Activated CD8-positive, alpha-beta T cell treated with anti-CD3 and anti-CD28 coated beads, Interleukin-2, amount 10 ng/mL, durations not matched to agents 7 days and 5 days (primary cell): ENCODE data around the gene TCEA2. TPM values are rescaled to one million over a fixed set of nuclear protein-coding genes. Genes with fewer than 3 reads are reported as not detected.

Source experiments
- ATAC-seq: fragments of 150-1000 bp; cut with Tn5 transposase; one replicate; pipeline ENCODE4 v1.10.0; 2021; ENCODE audit warnings: moderate library complexity
- CTCF ChIA-PET: fragments of 350-600 bp; sonication (Branson Sonifier 250); formaldehyde crosslinking; loops from one replicate; lab custom pipeline; 2021; ENCODE audit warnings: antibody characterized with exemption; lab: Charles Lee
- POLR2A ChIA-PET: fragments of 350-600 bp; sonication (Branson Sonifier 250); formaldehyde crosslinking; loops from one replicate; lab custom pipeline; 2021; ENCODE audit warnings: antibody characterized with exemption; lab: Charles Lee
- DNase-seq: peaks from one replicate; pipeline ENCODE4 v3.0.0-alpha.2; 2020
- H3K27ac Mint-ChIP-seq: one replicate; pipeline ENCODE4 v1.8.0; 2021; ENCODE audit warnings: mild to moderate bottlenecking, mixed read lengths
- H3K27me3 Mint-ChIP-seq: one replicate; pipeline ENCODE4 v1.8.0; 2021; ENCODE audit warnings: low read depth, mixed read lengths
- H3K36me3 Mint-ChIP-seq: one replicate; pipeline ENCODE4 v1.8.0; 2021; ENCODE audit warnings: low read depth, mixed read lengths
- H3K4me1 Mint-ChIP-seq: one replicate; pipeline ENCODE4 v1.8.0; 2021; ENCODE audit warnings: low read depth, mixed read lengths
- H3K4me3 Mint-ChIP-seq: one replicate; pipeline ENCODE4 v1.8.0; 2021; ENCODE audit warnings: mild to moderate bottlenecking, mixed read lengths
- H3K9me3 Mint-ChIP-seq: one replicate; pipeline ENCODE4 v1.8.0; 2022; ENCODE audit warnings: mixed read lengths; ENCODE audit not compliant: insufficient read depth
- total RNA-seq, 2 experiments: library from RNA; stranded (reverse); gene quantifications; one replicate each; pipeline ENCODE4 v1.2.3, GENCODE V29; 2021

Gene TCEA2
- total RNA-seq, 2 experiments from 2014 or later, result 49.6 to 55.3 TPM

GRCh38 chr20:64058536-64058935 lies 4.5 kb upstream of the TCEA2 start:
- Mint-ChIP-seq H3K4me3 (peak overlapping the region; percentile 75), H3K27ac (peak overlapping the region; percentile 25), H3K27me3 (no peaks in the 10 kb centered on the region), H3K4me1 (peaks cover 41% of the 10 kb centered on the region), H3K36me3 (no peaks in the 10 kb centered on the region), H3K9me3 (no peaks in the 10 kb centered on the region)
- POLR2A ChIA-PET, result no interaction called here
- no peak for DNase-seq
- CTCF ChIA-PET, result interaction anchor here (1.3 to 3.5 kb wide), 4 partner anchors 14 to 78 kb away, joined by 3 to 24 read pairs (median 14); partner anchors contain the start of genes PRPF6 and SAMD10
- ATAC-seq, result no peak

- no peaks in the 10 kb centered on the region for H3K27me3 Mint-ChIP-seq
- POLR2A ChIA-PET, result interaction anchor here (1.0 to 1.2 kb wide), 3 partner anchors 9 to 198 kb away, joined by 3 read pairs; no protein-coding TSS in a partner anchor
- H3K9me3 Mint-ChIP-seq, result no peaks in the 10 kb centered on the region
- no peak for DNase-seq
- CTCF ChIA-PET, result interaction anchor here (1.0 to 3.8 kb wide), 4 partner anchors 9 to 524 kb away, joined by 3 to 20 read pairs (median 4); no protein-coding TSS in a partner anchor
- peak overlapping the region; percentile 14 for H3K27ac Mint-ChIP-seq
- ATAC-seq, result no peak
- peaks cover 57% of the 10 kb centered on the region for H3K4me1 Mint-ChIP-seq
- peak overlapping the region; percentile 85 for H3K4me3 Mint-ChIP-seq
- H3K36me3 Mint-ChIP-seq, result no peaks in the 10 kb centered on the region
Observed at GRCh38 chr20:64062276-64062595, 762 bp upstream of the TCEA2 start.

- peak overlapping the region; percentile 85 for H3K4me3 Mint-ChIP-seq
- no peak for ATAC-seq
- no peaks in the 10 kb centered on the region for H3K27me3 Mint-ChIP-seq
- peaks cover 58% of the 10 kb centered on the region for H3K4me1 Mint-ChIP-seq
- peak overlapping the region; percentile 86 for H3K27ac Mint-ChIP-seq
- no peaks in the 10 kb centered on the region for H3K36me3 Mint-ChIP-seq
- POLR2A ChIA-PET, result interaction anchor here (0.6 to 1.0 kb wide), 5 partner anchors 24 to 356 kb away, joined by 3 to 5 read pairs (median 3); partner anchors contain the start of genes ARFRP1 and ZGPAT
- DNase-seq, result no peak
- CTCF ChIA-PET, result interaction anchor here (0.7 to 3.8 kb wide), 6 partner anchors 10 to 526 kb away, joined by 3 to 20 read pairs (median 4); partner anchors contain the start of genes PRPF6 and SAMD10
- no peaks in the 10 kb centered on the region for H3K9me3 Mint-ChIP-seq
Observed at GRCh38 chr20:64063389-64064144, 569 bp downstream of the TCEA2 start.

- Mint-ChIP-seq H3K4me3 (peak overlapping the region; percentile 85), H3K27ac (peak overlapping the region; percentile 86), H3K36me3 (no peaks in the 10 kb centered on the region), H3K4me1 (peaks cover 61% of the 10 kb centered on the region), H3K27me3 (no peaks in the 10 kb centered on the region), H3K9me3 (no peaks in the 10 kb centered on the region)
- ChIA-PET POLR2A (interaction anchor here (0.6 to 2.1 kb wide), 4 partner anchors 15 to 356 kb away, joined by 3 to 7 read pairs (median 4); partner anchors contain the start of genes ARFRP1, OPRL1, PRPF6 and RGS19), CTCF (interaction anchor here (1.0 to 1.8 kb wide), 3 partner anchors 20 to 84 kb away, joined by 3 to 7 read pairs (median 5); partner anchors contain the start of genes LKAAEAR1, PRPF6 and SAMD10)
- no peak for ATAC-seq
- no peak for DNase-seq
Observed at GRCh38 chr20:64064145-64064698, 1.2 kb downstream of the TCEA2 start.

GRCh38 chr20:64065062-64065973 lies 2.3 kb downstream of the TCEA2 start:
- peaks cover 65% of the 10 kb centered on the region for H3K4me1 Mint-ChIP-seq
- H3K27me3 Mint-ChIP-seq, result no peaks in the 10 kb centered on the region
- DNase-seq (peak; percentile 52), ATAC-seq (peak; percentile 6)
- H3K27ac Mint-ChIP-seq, result peak overlapping the region; percentile 95
- POLR2A ChIA-PET, result interaction anchor here (0.7 to 2.6 kb wide), 6 partner anchors 10 to 85 kb away, joined by 3 to 11 read pairs (median 4); partner anchors contain the start of genes OPRL1, PRPF6 and RGS19
- CTCF ChIA-PET, result interaction anchor here (1.0 to 2.0 kb wide), 7 partner anchors 8 to 85 kb away, joined by 3 to 8 read pairs (median 6); partner anchors contain the start of genes LKAAEAR1, OPRL1, PRPF6 and RGS19
- H3K36me3 Mint-ChIP-seq, result no peaks in the 10 kb centered on the region
- peak overlapping the region; percentile 59 for H3K4me3 Mint-ChIP-seq
- H3K9me3 Mint-ChIP-seq, result no peaks in the 10 kb centered on the region

- peak overlapping the region; percentile 95 for H3K27ac Mint-ChIP-seq
- peaks cover 3% of the 10 kb centered on the region for H3K36me3 Mint-ChIP-seq
- H3K27me3 Mint-ChIP-seq, result no peaks in the 10 kb centered on the region
- no peaks in the 10 kb centered on the region for H3K9me3 Mint-ChIP-seq
- CTCF ChIA-PET, result interaction anchor here (1.0 to 2.0 kb wide), 4 partner anchors 9 to 55 kb away, joined by 3 to 8 read pairs (median 6); partner anchors contain the start of genes OPRL1 and RGS19
- peaks cover 65% of the 10 kb centered on the region for H3K4me1 Mint-ChIP-seq
- DNase-seq, result peak; percentile 89
- POLR2A ChIA-PET, result interaction anchor here (0.7 to 2.6 kb wide), 5 partner anchors 9 to 85 kb away, joined by 3 to 11 read pairs (median 5); partner anchors contain the start of genes OPRL1, PRPF6 and RGS19
- peak; percentile 57 for ATAC-seq
- H3K4me3 Mint-ChIP-seq, result peak overlapping the region; percentile 59
Observed at GRCh38 chr20:64065974-64066343, 3.0 kb downstream of the TCEA2 start.

- Mint-ChIP-seq H3K27me3 (no peaks in the 10 kb centered on the region), H3K9me3 (no peaks in the 10 kb centered on the region), H3K27ac (peak overlapping the region; percentile 95), H3K36me3 (peaks cover 4% of the 10 kb centered on the region), H3K4me1 (peaks cover 66% of the 10 kb centered on the region), H3K4me3 (peak overlapping the region; percentile 12)
- DNase-seq, result no peak
- ATAC-seq, result no peak
- POLR2A ChIA-PET, result interaction anchor here (0.6 to 2.6 kb wide), 3 partner anchors 10 to 134 kb away, joined by 3 to 11 read pairs (median 5); partner anchors contain the start of genes OPRL1 and RGS19
- CTCF ChIA-PET, result interaction anchor here (1.6 to 2.0 kb wide), 2 partner anchors 10 to 54 kb away, joined by 6 to 7 read pairs; no protein-coding TSS in a partner anchor
Observed at GRCh38 chr20:64067005-64067632, 4.1 kb downstream of the TCEA2 start.

- no peak for DNase-seq
- Mint-ChIP-seq H3K4me1 (peaks cover 71% of the 10 kb centered on the region), H3K27me3 (no peaks in the 10 kb centered on the region), H3K36me3 (peaks cover 9% of the 10 kb centered on the region), H3K4me3 (peak overlapping the region; percentile 36), H3K9me3 (no peaks in the 10 kb centered on the region), H3K27ac (peak overlapping the region; percentile 95)
- ChIA-PET POLR2A (interaction anchor here (0.6 to 2.6 kb wide), 3 partner anchors 9 to 135 kb away, joined by 3 to 11 read pairs (median 3); no protein-coding TSS in a partner anchor), CTCF (interaction anchor here (1.1 to 2.9 kb wide), 2 partner anchors 11 to 94 kb away, joined by 3 to 13 read pairs; partner anchors contain the start of genes OPRL1 and RGS19)
- ATAC-seq, result no peak
Observed at GRCh38 chr20:64067733-64068307, 4.8 kb downstream of the TCEA2 start.

GRCh38 chr20:64068386-64069208 lies 5.6 kb downstream of the TCEA2 start:
- ChIA-PET POLR2A (interaction anchor here (1.1 kb wide), 1 partner anchor 17 kb away, joined by 3 read pairs; no protein-coding TSS in a partner anchor), CTCF (interaction anchor here (1.1 to 2.9 kb wide), 4 partner anchors 10 to 95 kb away, joined by 3 to 13 read pairs (median 4); partner anchors contain the start of genes LKAAEAR1, OPRL1 and RGS19)
- Mint-ChIP-seq H3K27me3 (no peaks in the 10 kb centered on the region), H3K4me1 (peaks cover 75% of the 10 kb centered on the region), H3K27ac (peak overlapping the region; percentile 77), H3K4me3 (no peak overlapping the region), H3K9me3 (no peaks in the 10 kb centered on the region), H3K36me3 (peaks cover 15% of the 10 kb centered on the region)
- DNase-seq (no peak), ATAC-seq (no peak)
